GM19397 (cell line): ENCODE measurements around the gene TUSC2.
A peak's percentile ranks its signal among the peaks of the same experiment; 100 is the strongest.
"Not testable (repeated sequence)": the region's sequence is repeated elsewhere in the genome, so short reads cannot be mapped to it uniquely, and the experiment has no call there.

Experiments used
- ATAC-seq: cut with Tn5 transposase; IDR thresholded peaks from one replicate; pipeline ENCODE4 v1.9.1; 2021; ENCODE audit warnings: mild to moderate bottlenecking, moderate library complexity; ENCODE audit not compliant: unreplicated experiment

TUSC2 gene

DNA sequence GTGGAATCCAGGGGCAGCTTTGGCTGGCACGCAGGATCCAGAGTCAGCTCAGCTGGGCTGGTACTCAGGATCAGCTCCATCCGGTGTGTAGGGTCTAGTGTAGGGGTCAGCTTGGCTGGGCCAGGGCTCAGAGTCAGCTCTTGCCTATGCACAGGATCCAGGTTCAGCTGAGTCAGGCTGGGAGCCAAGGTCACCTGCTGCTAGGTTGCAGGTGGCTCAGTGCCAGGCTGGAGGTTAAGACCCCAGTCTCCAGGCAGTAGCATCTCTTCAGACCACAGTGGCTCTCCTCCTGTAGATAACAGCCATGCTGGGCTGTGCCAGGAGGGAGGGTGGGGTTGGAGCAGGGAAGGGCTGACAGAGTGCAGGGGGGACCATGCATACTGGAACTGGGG lies 30.6 kb downstream of the TUSC2 start:
- no peak for ATAC-seq

DNA sequence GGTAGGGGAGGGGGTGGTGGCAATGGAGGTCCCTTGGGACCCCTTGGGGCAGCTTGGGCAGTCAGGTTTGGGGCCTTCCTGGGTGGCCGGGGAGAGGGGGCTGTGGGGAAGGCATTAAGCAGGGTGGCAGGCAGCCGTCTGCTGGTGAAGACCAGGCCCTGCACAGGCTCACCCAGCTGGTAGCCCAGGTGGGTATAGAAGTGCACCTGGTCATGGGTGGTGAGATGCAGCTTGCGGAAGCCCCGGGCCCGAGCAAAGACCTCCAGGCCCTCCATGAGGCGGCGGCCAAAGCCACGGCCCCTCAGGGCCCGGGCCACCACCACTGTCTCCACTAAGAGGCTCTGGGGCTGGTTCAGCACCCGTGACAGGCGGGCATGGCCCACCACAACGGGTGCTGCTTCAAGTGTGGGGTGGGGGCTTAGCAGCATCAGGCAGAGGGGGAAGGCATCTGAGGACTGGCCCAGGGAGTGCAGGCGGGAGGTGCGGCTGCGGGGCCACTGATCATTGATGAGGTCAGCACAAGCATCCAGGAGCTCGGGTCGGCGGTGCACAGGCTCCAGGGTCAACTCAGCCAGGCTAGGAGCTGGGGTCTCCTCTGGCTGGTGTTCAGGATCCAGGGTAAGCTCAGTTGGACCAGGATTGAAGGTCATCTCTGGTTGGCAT lies 31.2 kb downstream of the TUSC2 start:
- ATAC-seq, result no peak

DNA sequence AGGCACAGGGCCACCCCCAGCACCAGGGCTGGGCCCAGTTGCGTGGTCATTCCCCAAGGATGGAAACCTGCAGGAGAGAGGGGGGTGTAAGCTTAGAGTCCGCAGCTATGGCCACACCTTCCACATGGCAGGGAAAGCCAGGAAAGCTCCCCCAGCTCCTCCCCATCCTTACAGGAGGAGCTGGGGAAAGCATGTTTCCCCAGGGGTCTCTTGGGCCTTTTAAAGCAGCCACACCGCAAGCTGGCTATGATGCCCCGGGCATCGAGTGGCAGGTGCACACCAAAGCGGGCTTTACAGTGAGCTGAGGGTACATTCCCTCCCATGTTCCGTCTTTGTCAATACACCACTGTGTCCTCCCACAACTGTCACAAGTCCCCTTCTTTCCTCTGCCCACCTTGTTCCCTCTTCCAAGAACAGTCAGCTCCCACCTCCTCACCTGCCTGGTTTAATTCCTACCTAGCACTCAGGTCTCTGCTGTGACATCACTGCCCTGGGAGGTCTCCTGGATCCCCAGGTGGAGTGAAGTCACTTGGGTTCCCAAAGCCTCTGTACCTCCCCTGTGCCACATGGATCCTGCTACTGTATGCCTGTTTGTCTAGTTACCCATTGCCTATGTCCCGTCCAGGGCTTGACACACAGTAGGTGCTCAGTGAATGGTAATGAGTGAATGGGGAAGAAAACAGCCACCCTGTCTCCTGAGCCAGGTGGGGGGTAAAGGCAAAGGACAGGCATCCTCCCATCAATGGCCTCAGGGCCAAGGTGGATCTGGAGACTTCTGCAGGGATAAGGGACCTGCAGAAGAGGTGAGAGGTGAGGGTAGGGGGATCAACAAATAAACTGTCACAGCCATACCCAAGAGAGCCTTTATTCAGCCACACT lies 32.2 kb downstream of the TUSC2 start:
- ATAC-seq, result no peak

DNA sequence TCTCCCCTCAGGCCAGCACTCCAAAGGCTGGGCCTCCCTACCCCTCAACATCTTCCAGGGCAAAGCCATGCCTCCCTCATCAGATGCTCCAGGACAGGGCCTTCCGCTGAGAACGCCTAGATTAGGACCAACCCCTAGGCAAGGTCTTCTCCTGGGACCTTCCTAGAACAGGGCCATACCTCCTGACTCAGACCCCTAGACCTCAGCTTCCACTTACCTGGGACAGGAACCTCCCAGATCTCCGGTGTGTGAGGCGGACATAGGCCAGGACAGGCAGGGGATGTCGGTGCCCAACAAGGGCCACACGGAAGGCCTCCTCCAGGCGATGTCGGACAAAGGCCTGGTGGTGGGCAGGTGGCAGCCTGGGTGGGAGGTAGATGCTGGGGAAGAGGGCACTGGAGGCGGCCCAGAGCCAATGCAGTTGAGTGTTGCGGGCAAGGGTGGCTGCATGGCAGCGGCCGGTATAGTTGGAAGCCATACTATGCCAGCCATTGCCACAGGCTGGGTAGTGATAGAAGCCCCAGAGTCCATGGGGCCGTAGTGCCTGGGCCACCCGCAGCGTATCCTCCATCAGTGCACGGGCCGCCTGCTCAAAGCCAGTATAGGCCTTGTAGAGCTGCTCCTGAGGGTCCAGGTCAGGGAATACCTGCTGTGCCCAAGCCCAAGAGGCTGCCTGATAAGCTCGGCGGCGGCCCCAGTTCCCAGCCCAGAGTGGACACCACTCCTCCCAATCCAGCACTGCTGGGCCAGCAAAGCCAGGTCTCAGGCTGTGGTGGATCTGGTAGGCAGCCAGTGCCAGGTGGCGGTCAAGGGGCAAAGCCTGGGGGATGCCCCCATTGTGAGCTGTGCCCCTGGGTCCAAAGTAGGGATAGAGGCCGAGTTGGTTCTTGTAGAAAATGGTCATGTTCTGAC lies 33.3 kb downstream of the TUSC2 start:
- ATAC-seq, result no peak

DNA sequence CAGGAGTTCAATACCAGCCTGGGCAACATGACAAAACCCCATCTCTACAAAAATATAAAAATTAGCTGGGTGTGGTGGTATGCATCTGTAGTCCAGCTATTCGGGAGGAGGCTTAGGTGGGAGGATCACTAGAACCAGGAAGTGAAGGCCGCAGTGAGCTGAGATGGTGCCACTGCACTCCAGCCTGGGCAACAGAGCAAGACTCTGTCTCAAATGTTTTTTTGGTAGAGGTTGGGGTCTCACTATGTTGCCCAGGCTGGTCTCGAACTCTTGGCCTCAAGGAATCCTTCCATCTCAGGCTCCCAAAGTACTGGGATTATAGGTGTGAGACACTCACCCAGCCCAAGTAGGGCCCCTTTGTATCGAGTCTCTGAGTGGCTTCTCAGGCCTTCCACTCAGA lies 33.9 kb downstream of the TUSC2 start:
- ATAC-seq, result no peak

DNA sequence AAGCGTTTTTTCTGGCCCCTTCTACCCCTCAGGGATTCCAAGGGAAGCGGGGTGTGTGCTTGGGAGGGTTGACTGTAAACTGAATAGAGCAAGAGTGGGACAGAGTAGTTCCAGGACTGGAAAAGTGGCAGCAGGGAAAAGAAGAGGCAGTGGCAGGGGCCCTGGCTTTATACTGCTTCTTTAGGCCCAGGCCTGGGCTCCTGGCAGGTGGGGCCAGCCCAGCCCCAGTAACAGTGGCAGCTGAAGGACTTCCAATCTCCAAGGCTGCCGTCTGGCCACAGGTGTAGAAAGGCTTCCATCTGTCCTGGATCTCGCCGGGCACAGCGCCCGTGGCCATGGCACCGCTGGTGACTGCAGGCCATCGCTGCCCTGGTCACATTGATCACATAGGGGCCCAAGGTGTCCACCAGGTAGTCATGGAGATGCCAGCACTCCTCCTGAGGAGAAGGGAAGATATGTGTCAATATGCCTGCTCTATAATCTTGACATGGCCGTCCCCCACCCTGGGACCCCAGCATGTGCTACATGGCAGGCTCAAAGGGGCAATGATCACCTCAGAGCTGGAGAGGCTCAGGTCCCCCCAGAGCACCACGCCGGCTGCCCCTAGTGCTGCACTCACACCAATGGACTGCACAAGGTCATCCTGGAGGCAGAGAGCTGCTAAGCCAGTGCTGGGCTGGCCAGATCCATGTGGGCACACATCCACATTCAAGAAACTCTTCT lies 34.8 kb downstream of the TUSC2 start:
- ATAC-seq, result no peak

DNA sequence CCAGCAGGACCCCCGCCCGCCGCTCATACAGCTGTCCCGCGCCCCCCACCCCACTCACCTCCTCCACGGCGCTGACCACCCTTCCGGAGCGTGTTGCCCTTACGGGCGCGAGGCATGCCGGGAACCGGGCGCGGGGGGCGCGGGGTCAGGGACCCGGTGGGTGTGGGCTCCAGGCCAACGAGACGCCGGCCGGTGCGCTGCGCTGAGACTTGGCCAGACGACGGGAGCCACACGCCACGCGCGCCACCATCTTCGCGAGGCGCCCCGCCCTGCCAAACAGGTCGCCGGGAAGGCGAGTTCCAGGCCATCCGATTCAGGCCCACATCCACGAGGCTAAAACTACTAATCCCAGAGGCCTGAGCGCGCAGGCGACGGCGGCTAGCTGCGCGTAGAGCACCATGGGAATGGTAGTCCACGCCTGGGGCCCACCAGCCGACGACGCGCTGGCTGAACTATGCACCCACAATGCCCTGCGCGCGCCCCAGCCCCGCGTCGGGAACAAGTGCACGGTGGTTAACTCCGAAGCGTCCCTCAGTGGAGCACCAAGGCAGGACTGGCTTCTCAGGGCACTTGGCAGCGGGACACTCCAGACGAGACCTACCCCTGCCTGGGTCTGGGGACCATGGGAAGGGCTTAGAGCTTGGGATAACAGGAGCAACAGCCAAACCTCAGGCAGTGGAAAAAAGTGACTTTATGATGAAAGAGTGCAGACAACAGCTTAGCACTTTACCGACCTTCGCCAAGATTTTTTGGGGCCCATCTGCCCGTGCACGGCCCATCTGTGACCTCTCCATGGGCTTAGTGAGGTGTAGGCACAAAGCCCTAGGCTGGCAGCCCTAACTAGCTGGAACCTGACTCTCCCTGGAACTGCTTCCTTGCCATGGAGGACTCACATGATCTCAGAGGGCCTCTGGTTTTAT lies 35.6 kb downstream of the TUSC2 start, which contains the start of gene IFRD2:
Gene IFRD2, minus strand, starts transcription at position 271 of the 920 bp plus-strand sequence. Its CDS starts 155 bp downstream, at position 116.
- peak; percentile 94 for ATAC-seq

DNA sequence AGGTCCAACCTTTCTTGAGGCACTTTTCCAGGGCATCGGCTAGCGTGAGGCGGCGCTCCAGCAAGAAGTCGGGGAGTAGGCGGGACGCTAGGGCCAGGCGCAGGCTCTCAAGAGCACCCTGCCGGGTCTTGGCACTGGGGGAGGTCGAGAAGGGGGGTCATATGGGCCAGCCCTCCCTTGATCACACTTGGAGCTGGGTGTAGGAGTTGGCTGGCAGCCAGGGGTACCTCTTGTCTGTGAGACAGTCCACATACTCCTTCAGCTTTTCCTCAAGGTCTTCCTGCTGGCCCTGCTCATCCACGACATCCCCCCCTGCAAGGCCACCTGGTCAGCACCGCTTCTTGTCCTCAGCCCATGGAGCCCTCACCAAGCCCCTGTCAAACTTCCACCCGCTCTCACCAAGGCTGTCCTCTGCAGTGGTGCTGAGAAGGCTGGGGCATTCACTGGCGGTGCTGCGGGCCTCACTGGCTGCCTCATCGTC lies 37.8 kb downstream of the TUSC2 start:
- ATAC-seq, result no peak

DNA sequence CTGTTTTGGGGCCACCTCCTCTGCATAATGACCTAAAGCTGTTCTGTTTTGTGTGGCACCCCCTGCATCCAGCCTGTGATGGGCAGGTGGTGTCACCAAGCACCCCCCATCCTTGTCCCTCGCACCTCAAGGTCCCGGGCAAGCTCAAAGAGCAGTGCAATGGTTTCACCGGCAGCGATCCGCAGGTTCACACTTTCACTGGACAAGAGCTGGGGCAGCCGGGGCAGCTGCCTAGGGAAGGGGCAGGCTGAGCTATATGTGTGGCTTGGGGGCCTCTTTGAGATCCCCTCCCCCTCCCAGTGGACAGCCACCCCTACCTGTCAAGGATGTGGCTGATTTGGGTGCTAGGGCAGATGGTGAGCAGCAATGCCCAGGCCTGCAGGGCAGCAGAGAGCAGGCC lies 38.9 kb downstream of the TUSC2 start:
- ATAC-seq, result no peak

DNA sequence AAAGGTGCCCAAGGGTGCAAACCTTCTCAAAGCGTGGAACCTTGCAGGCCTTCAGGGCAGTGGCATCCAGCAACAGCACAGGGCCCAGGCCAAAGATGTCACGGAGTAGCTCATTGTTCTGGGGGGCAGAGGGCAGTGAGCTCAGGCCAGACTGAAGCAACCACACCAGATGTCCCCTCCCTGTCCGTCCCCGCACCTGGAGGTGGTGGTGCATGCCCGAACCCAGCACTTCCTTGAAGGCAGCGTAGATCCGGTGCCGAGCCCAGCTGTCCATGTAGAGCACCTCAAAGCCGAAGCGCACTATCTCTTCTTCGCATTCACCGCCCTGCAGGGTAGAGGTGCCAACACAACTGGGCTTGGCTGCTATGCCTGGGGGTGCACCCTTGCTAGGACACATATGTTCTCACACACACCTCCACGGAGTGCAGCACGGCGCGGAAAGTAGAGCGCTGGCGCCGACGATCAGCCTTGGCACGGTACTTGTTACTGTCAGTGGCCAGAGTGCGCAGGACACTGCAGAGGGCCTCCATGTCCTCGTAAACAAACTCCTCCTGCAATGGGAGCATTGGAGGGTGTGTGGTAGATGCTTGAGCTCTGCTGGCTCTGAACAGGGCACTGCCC lies 39.5 kb downstream of the TUSC2 start:
- no peak for ATAC-seq

DNA sequence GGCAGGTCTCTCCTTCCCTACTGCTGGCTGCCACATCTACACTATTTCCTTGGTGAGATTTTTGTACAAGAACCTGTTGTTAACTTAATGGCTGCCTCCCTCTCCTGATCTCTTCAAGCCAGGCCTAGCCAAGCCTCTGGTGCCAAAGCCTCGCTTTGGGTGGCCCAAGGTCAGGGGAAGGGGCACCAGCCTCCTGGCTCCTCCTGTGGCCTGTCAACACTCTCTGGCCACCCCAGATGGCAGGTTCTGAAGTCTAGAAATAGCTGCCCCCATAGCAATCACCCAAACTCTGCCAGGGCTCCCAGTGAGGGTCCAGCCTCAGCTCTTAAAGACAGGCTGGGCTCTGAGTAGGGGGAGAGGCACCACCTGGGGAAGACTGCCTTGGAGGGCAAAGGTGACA lies 40.8 kb downstream of the TUSC2 start:
- no peak for ATAC-seq

DNA sequence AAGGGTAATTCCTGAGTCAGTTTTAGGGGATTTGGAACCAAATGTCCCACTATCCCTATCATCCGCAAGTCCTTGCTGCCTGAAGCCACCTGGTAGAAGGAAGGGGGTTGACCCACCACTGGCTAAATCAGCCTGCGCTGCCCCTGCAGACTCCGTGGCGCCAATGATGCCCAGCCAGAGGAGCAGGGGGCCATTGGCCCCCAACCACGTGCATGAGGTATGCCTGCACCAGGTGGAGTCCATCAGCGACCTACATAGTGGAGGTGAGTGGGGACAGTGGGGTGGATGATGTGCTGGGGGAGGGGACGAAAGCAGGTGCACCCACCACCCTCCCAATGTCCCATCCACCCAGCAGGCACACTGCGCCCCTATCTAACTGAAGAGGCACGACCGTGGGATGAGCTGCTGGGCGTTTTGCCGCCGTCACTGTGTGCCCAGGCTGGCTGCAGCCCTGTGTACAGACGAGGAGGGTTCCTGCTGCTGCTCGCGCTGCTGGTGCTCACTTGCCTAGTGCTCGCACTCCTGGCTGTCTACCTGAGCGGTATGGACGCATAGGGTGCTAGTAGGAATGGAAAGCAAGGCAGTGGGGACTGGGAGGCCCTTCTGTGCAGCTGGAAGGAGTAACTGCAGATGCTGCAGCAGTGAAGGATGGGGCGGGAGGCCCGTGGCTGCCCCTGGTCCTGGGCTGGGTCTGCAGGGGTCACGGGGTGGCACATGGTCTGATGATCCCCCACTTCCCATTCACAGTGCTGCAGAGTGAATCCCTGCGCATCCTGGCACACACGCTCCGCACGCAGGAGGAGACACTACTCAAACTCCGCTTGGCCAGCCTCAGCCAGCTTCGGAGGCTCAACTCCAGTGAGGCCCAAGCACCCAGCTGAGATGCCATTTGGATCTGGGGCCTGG lies 41.4 kb downstream of the TUSC2 start:
- ATAC-seq, result no peak

DNA sequence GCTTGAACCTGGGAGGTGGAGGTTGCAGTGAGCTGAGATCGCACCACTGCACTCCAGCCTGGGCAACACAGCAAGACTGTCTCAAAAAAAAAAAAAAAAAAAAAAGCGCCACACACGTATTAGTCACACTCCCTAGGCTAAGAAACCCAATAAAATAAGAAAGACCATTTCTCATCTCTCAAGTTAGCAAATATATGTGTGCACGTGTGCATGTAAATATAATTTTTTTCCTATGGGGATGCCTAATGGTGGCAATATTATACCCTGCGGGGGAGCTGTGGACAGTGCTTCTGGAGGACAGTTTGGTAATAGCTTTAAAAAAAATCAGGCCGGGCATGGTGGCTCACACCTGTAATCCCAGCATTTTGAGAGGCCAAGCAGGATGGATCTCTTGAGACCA lies 43.9 kb downstream of the TUSC2 start:
- ATAC-seq, result not testable (repeated sequence)

DNA sequence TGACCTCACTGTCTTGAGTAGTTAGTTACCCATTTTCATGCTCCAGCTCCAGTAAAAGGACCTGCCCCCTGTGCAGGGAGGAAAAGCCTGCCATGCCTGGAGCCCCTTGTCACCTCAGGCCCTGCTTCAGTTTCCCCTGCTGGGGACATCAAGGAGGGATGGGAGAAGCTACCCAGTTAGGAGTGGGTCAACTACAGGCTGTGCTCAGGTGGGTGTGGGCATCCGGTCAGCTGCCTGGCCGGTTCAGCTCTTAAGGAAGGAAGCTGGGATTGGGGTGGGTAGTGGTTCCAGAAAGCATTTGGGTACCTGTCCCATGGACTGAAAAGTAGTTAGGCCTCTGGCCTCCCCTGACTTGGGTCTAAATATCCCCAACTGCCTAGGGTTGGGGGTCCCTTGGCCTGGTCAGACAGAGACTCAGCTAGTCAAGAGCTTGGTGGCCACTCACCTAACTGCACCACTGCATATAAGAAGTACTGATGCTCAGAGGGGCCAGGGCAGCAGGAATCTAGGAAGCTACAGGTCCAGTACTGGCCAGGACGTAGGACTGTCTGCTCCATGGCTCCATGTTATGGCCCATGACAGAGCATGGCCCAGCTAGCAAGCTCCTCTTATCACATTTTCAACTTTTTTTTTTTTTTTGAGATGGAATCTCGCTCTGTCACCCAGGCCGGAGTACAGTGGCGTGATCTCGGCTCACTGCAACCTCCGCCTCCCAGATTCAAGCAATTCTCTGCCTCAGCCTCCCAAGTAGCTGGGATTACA lies 48.6 kb downstream of the TUSC2 start:
- no peak for ATAC-seq

DNA sequence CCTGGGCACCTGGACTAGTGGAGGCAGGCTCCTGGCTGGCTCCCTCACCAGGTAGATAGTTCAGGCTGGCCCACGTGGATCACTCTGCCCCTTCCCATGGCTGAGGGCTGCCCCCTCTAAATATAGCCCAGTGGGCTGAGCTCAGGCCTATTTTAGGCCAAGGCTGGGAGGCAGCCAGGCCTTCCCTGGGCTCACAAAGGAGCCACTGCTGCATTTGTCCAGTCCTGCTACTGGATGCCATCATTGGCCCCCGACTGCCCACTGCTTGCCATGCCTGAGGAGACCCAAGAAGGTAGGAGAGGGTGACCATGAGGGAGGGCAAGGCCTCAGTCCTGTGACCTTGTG lies 49.2 kb downstream of the TUSC2 start, which contains the start of gene LSMEM2:
Gene LSMEM2, plus strand, starts transcription at position 208 of the 345 bp plus-strand sequence. Its CDS starts 27 bp downstream, at position 235.
- ATAC-seq, result no peak

DNA sequence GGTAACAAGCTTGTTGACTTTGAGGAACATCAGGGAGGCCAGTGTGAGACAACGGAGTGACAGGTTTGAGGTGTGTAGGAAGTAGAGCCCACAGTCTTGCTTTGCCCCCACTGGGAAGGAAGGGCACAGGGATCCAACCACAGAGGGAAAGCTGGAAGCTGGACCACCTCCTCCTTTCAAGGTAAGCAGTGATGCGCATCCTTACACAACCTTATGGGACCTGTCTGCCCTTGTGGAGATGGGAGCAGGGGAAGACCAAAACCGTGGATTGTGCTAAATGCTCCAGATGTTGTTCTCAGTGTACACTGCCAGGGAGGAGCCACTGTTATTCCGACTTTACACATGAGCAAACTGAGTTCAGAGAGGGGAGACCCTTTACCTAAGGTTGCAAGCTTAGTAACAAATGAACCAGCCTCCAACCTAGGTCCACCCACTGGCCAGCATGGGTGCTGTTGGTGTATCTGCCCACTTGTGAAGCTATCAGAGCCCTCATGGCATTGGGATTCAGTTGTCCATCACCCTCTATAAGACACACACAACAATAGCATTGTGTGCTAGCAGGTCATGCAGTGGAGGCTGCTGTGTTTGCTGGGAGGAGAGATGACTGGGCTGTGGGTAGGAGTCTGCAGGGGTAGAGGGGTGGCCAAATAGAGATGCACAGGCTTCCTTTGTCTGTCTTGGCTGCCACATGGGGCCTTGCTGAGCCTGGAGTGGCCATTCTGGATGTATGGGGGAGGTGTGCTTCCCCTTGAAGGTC lies 49.7 kb downstream of the TUSC2 start:
- no peak for ATAC-seq

DNA sequence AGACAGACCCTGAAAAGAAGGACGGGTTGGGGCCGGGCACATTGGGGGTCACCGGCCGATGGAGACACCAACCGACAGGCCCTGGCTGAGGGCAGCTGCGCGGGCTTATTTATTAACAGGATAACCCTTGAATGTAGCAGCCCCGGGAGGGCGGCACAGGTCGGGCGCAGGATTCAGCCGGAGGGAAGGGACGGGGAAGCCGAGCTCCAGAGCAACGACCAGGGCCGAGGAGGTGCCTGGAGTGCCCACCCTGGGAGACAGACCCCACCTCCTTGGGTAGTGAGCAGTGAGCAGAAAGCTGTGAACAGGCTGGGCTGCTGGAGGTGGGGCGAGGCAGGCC lies 51.3 kb downstream of the TUSC2 start:
- ATAC-seq, result no peak
